HL-60 (cell line): ENCODE results near the gene ZFYVE28.
A peak's percentile ranks its signal among the peaks of the same experiment; 100 is the strongest.

Source experiments
- DNase-seq, 2 experiments: peaks; one replicate each; pipeline ENCODE4 v3.0.0-alpha.2; 2010 to 2020; ENCODE audit warnings: low read depth in 1 of 2, low spot score in 1 of 2
- H3K27ac ChIP-seq: fragments of 250-450 bp; sonication (Bioruptor Pico); replicated peaks from 2 replicates; pipeline ENCODE4 v1.5.1; 2020; ENCODE audit warnings: mild to moderate bottlenecking, moderate library complexity
- H3K27me3 ChIP-seq: fragments of 250-450 bp; sonication (Bioruptor Pico); 2 replicates; pipeline ENCODE4 v1.5.1; 2021; ENCODE audit warnings: mild to moderate bottlenecking, moderate library complexity; ENCODE audit not compliant: insufficient read depth, poor library complexity, severe bottlenecking
- H3K4me3 ChIP-seq: replicated peaks from 2 replicates; pipeline ENCODE4 v1.5.1; 2011; ENCODE audit warnings: mild to moderate bottlenecking, control low read depth, low read length; ENCODE audit not compliant: insufficient read depth
- GABPA ChIP-seq: IDR thresholded peaks from 2 replicates; pipeline ENCODE4 v1.6.1; 2012; ENCODE audit warnings: low read depth
- POLR2AphosphoS5 ChIP-seq: IDR thresholded peaks from 2 replicates; pipeline ENCODE4 v1.6.1; 2012; ENCODE audit warnings: low read depth
- SPI1 ChIP-seq: IDR thresholded peaks from 2 replicates; pipeline ENCODE4 v1.6.1; 2012; ENCODE audit warnings: low read depth, mild to moderate bottlenecking, borderline replicate concordance
- TF ChIP-seq, protein P1 (sequence below): IDR thresholded peaks from 2 replicates; pipeline ENCODE4 v1.6.1; 2012; ENCODE audit warnings: low read depth; ENCODE audit not compliant: insufficient replicate concordance
- TF ChIP-seq, protein P2 (sequence below): IDR thresholded peaks from one replicate; pipeline ENCODE4 v1.5.1; 2011; ENCODE audit warnings: low read length, control low read depth, inconsistent platforms; ENCODE audit not compliant: insufficient read depth

The ZFYVE28 gene

DNA sequence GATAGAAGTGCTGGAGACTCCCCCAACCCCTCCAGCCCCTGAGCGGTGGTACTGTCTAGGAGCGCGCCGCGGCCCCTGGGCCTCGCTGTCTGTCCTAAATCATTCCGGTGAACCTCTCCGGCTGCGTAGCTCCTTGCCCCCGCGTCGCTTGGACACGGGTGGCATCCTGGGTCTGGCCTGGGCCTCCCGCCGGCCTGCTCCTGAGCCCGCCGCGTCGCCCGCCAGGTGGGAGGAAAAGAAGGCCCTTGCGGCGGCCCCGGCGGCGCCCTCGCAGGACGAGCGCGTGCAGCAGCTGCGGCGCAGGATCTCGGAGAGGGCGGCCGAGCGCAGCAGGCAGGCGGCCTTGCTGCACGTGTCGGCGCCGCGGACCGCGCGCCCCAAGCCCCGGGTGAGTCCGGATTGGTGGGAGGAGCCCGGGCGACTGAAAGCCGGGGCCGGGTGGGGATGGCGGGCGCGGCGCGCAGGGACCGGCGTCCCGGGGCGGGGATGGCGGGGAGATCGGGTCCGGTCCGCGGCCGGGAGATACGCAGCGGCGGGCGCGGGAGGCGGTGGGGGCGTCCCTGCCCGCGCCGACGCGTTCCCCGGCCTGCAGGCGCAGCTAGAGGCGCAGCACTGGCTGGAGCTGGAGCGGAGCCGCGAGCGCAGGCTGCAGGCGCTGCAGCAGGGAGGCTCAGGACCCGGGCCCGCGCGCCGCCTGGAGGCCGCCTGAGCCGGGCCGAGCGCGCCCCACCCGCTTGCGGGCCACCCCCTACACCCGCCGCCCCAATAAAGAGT is 44.0 kb upstream of the ZFYVE28 start:
- Histone ChIP-seq H3K27ac (no peak overlapping the region), H3K27me3 (no peaks in the 10 kb centered on the region), H3K4me3 (peak overlapping the region; percentile 33)
- DNase-seq = peak in 1 of 2 experiments; percentile 47
- TF ChIP-seq SPI1 (no peak), POLR2AphosphoS5 (no peak), GABPA (no peak)
- TF ChIP-seq, protein P1, sequence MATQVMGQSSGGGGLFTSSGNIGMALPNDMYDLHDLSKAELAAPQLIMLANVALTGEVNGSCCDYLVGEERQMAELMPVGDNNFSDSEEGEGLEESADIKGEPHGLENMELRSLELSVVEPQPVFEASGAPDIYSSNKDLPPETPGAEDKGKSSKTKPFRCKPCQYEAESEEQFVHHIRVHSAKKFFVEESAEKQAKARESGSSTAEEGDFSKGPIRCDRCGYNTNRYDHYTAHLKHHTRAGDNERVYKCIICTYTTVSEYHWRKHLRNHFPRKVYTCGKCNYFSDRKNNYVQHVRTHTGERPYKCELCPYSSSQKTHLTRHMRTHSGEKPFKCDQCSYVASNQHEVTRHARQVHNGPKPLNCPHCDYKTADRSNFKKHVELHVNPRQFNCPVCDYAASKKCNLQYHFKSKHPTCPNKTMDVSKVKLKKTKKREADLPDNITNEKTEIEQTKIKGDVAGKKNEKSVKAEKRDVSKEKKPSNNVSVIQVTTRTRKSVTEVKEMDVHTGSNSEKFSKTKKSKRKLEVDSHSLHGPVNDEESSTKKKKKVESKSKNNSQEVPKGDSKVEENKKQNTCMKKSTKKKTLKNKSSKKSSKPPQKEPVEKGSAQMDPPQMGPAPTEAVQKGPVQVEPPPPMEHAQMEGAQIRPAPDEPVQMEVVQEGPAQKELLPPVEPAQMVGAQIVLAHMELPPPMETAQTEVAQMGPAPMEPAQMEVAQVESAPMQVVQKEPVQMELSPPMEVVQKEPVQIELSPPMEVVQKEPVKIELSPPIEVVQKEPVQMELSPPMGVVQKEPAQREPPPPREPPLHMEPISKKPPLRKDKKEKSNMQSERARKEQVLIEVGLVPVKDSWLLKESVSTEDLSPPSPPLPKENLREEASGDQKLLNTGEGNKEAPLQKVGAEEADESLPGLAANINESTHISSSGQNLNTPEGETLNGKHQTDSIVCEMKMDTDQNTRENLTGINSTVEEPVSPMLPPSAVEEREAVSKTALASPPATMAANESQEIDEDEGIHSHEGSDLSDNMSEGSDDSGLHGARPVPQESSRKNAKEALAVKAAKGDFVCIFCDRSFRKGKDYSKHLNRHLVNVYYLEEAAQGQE = no peak
- TF ChIP-seq, protein P2, sequence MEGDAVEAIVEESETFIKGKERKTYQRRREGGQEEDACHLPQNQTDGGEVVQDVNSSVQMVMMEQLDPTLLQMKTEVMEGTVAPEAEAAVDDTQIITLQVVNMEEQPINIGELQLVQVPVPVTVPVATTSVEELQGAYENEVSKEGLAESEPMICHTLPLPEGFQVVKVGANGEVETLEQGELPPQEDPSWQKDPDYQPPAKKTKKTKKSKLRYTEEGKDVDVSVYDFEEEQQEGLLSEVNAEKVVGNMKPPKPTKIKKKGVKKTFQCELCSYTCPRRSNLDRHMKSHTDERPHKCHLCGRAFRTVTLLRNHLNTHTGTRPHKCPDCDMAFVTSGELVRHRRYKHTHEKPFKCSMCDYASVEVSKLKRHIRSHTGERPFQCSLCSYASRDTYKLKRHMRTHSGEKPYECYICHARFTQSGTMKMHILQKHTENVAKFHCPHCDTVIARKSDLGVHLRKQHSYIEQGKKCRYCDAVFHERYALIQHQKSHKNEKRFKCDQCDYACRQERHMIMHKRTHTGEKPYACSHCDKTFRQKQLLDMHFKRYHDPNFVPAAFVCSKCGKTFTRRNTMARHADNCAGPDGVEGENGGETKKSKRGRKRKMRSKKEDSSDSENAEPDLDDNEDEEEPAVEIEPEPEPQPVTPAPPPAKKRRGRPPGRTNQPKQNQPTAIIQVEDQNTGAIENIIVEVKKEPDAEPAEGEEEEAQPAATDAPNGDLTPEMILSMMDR = no peak

DNA sequence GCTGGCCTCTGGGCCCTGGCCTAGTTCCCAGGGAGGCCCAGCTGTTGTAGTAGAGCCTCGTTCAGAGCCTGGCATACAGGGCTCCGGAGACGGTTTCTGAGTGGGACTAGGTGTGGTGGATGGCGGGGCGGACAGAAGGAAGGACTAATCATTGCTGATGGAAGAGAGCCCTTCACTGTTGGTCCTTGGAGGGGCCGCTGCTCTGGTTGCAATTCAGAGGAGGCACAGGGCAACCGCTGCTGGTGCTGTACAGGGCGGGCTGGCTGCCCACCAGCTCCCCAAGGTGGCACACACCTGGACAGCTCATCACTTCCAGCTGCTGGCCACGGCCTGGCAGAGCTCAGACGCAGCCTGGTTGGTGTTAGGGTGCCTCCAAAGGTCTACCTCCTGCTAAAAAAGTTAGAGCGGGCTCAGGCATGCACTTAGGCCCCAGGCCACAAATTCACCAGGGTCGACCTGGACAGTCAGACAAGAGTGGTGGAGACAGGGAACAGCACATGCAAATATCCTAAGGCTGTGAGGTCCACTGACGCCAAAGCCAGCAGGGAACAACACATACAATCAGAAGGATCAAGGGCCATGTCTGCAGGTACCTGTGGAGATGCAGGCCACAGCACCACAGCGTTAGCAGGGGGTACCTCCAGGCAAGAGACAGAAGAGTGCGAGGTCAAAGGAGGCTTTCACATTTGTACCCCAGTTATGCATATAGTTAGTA is 43.0 kb upstream of the ZFYVE28 start:
- no peak for DNase-seq
- TF ChIP-seq GABPA (no peak), SPI1 (no peak), POLR2AphosphoS5 (no peak)
- TF ChIP-seq, protein P1 = no peak
- TF ChIP-seq, protein P2 = no peak
- Histone ChIP-seq H3K4me3 (no peak overlapping the region), H3K27ac (no peak overlapping the region), H3K27me3 (no peaks in the 10 kb centered on the region)

DNA sequence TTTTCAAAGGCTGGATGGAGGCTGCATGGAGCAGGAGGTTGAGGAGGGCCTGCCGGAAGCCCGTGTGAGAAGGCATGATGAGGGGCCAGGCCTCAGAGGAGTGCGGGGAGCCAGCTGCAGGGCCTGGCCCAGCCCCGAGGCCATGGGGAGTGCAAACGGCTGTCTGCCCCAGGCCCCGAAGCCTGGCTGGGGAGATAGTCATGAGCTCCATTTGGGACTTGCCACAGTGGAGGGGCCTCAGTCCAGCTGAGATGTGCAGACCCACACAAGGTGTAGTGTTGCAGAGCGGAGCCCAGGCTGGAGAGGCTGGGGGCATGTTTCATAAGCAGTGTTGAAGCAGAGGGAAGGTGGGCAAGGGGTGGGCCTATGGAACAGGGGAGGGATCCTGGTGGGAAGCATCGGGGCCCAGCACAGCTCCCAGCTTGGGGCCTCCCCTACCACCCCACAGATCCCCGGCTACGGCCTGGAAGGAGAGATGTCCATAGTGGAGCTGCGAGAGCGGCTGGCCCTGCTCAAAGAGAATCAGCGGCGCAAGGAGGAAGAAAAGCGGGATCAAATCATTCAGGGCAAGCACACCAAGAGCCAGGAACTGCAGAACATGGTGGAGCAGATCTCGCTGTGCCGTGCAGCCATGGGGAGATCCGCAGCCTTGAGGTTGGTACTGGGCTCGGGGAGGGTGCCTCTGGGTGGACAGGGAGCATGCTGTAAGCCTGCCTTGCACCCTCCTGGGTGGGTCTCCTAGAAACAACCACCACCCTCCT is 41.3 kb upstream of the ZFYVE28 start:
- no peak overlapping the region for H3K27ac ChIP-seq
- DNase-seq = no peak
- TF ChIP-seq, protein P2 = no peak
- no peak for TF ChIP-seq GABPA
- TF ChIP-seq, protein P1 = no peak
- no peak overlapping the region for H3K4me3 ChIP-seq
- no peaks in the 10 kb centered on the region for H3K27me3 ChIP-seq
